Nephron progenitor cell (in vitro differentiated cells): ENCODE measurements around the gene CSMD2.
"Not testable (repeated sequence)": the region's sequence is repeated elsewhere in the genome, so short reads cannot be mapped to it uniquely, and the experiment has no call there.

Source experiments
- DNase-seq: peaks from one replicate; pipeline ENCODE4 v3.0.0; 2021
- H3K27ac Mint-ChIP-seq: 2 replicates; pipeline ENCODE4 v1.8.0; 2021; ENCODE audit warnings: mild to moderate bottlenecking, moderate library complexity, mixed read lengths
- H3K27me3 Mint-ChIP-seq: 2 replicates; pipeline ENCODE4 v1.8.0; 2021; ENCODE audit warnings: mild to moderate bottlenecking, low read depth, mixed read lengths; ENCODE audit not compliant: poor library complexity
- H3K36me3 Mint-ChIP-seq: 2 replicates; pipeline ENCODE4 v1.8.0; 2021; ENCODE audit warnings: low read depth, mixed read lengths
- H3K4me1 Mint-ChIP-seq: 2 replicates; pipeline ENCODE4 v1.8.0; 2021; ENCODE audit warnings: mixed read lengths
- H3K4me3 Mint-ChIP-seq: 2 replicates; pipeline ENCODE4 v1.8.0; 2021; ENCODE audit warnings: mild to moderate bottlenecking, moderate library complexity, mixed read lengths
- H3K9me3 Mint-ChIP-seq: 2 replicates; pipeline ENCODE4 v1.8.0; 2021; ENCODE audit warnings: mild to moderate bottlenecking, moderate library complexity, mixed read lengths
- CTCF ChIP-seq: fragments of 200-600 bp; sonication (generic); IDR thresholded peaks from 2 replicates; pipeline ENCODE4 v1.5.0; 2021; ENCODE audit warnings: antibody characterized with exemption

The CSMD2 gene

GRCh38 chr1:33515112-33515511 is 649.9 kb downstream of the CSMD2 start:
- Mint-ChIP-seq H3K4me1 (peaks cover 22% of the 10 kb centered on the region), H3K4me3 (no peak overlapping the region), H3K27me3 (peaks cover 10% of the 10 kb centered on the region), H3K27ac (no peak overlapping the region), H3K36me3 (no peaks in the 10 kb centered on the region), H3K9me3 (peaks cover 11% of the 10 kb centered on the region)
- TF ChIP-seq CTCF: no peak
- DNase-seq: no peak

GRCh38 chr1:33512226-33513011 is 652.6 kb downstream of the CSMD2 start:
- DNase-seq: no peak
- Mint-ChIP-seq H3K27me3 (peaks cover 15% of the 10 kb centered on the region), H3K36me3 (peaks cover 5% of the 10 kb centered on the region), H3K4me3 (no peak overlapping the region), H3K27ac (no peak overlapping the region), H3K4me1 (peaks cover 15% of the 10 kb centered on the region), H3K9me3 (peaks cover 19% of the 10 kb centered on the region)
- TF ChIP-seq CTCF: no peak

- Mint-ChIP-seq H3K9me3 (peaks cover 26% of the 10 kb centered on the region), H3K27me3 (peaks cover 10% of the 10 kb centered on the region)
- not testable (repeated sequence) for H3K4me1 Mint-ChIP-seq, H3K27ac Mint-ChIP-seq, H3K4me3 Mint-ChIP-seq, H3K36me3 Mint-ChIP-seq, DNase-seq
Observed at GRCh38 chr1:33509276-33509675, 655.8 kb downstream of the CSMD2 start.

GRCh38 chr1:33508151-33508550 is 656.9 kb downstream of the CSMD2 start:
- H3K36me3 Mint-ChIP-seq: peaks cover 5% of the 10 kb centered on the region
- H3K4me1 Mint-ChIP-seq: no peaks in the 10 kb centered on the region
- no peak overlapping the region for H3K27ac Mint-ChIP-seq
- peaks cover 26% of the 10 kb centered on the region for H3K9me3 Mint-ChIP-seq
- peaks cover 10% of the 10 kb centered on the region for H3K27me3 Mint-ChIP-seq
- TF ChIP-seq CTCF: no peak
- no peak overlapping the region for H3K4me3 Mint-ChIP-seq
- DNase-seq: no peak

GRCh38 chr1:33507661-33508060 is 657.4 kb downstream of the CSMD2 start:
- peaks cover 10% of the 10 kb centered on the region for H3K27me3 Mint-ChIP-seq
- DNase-seq: no peak
- TF ChIP-seq CTCF: no peak
- H3K9me3 Mint-ChIP-seq: peaks cover 26% of the 10 kb centered on the region
- H3K4me3 Mint-ChIP-seq: no peak overlapping the region
- no peaks in the 10 kb centered on the region for H3K4me1 Mint-ChIP-seq
- no peak overlapping the region for H3K27ac Mint-ChIP-seq
- H3K36me3 Mint-ChIP-seq: peaks cover 5% of the 10 kb centered on the region

GRCh38 chr1:33503506-33503905 is 661.5 kb downstream of the CSMD2 start:
- no peak overlapping the region for H3K27ac Mint-ChIP-seq

More at GRCh38 chr1:33503506-33503905, 661.5 kb downstream of the CSMD2 start:
- no peak for TF ChIP-seq CTCF
- Mint-ChIP-seq H3K9me3 (peaks cover 26% of the 10 kb centered on the region), H3K27me3 (peaks cover 8% of the 10 kb centered on the region), H3K4me3 (no peak overlapping the region), H3K36me3 (peaks cover 20% of the 10 kb centered on the region), H3K4me1 (no peaks in the 10 kb centered on the region)
- no peak for DNase-seq
